ENCODE measurements around the gene GABPB1. TPM values are rescaled to one million over a fixed set of nuclear protein-coding genes. Genes with fewer than 3 reads are reported as not detected.
"Not testable (repeated sequence)": the region's sequence is repeated elsewhere in the genome, so short reads cannot be mapped to it uniquely, and the experiment has no call there.

GABPB1 gene
- total RNA-seq (ENCODE audit: low replicate concordance) = 56.7 and 77.7 TPM in 2 replicates

DNA sequence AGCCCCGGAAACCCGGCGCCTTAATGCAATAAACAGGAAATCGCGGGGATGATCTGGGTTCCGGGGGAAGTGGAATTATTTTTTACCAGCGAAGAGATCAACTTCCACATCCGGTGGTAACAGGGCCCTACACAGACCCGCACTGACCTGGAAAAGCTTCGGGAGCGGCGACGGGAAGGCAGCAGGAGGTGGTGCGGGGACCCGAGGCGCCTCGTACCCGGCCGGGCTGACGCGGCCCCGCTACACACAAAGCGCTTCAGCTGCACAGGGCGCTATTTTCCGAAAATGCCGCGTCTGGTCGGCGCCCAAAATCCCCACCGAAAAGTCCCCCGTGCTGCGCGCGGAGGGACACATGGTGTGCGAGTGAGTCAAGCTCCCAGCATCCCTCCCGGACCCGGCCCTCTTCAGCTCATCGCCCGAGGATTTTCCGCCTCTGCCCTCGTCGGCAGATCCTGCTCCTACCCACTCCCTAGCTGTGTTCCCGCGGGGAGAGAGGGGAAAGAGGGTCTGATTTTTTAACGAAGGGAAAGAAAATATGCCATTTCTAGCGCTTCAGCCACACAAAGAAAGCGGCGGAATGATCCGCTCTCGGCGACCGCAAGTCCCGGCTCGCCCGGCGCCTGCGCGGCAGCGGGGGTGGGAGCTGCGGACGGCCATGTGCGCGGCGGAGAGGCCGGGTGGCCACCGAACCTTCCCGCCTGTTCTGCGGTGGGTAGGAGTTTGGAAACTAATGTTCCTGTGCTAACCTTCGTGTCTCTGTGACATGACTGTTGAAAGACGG, at the start of gene GABPB1:
Gene GABPB1, minus strand, starts transcription at position 361 of the 781 bp plus-strand sequence. CDS start 45,400 bp downstream, outside the sequence.
- Mint-ChIP-seq H3K9me3 (no peaks in the 10 kb centered on the region), H3K36me3 (peaks cover 32% of the 10 kb centered on the region), H3K4me1 (peaks cover 42% of the 10 kb centered on the region), H3K27ac (peak within 1 kb of the TSS; percentile 100), H3K27me3 (ENCODE audit: insufficient read depth, low read depth) (peaks cover 5% of the 10 kb centered on the region), H3K4me3 (peak within 1 kb of the TSS; percentile 99)
- peaks cover 30% of the 10 kb centered on the region for H3K4me1 ChIP-seq
- no peaks in the 10 kb centered on the region for H3K9me3 ChIP-seq (ENCODE audit: low read depth)
- H3K27ac ChIP-seq = peak within 1 kb of the TSS; percentile 99
- peak within 1 kb of the TSS; percentile 94 for H3K4me3 ChIP-seq
- H2AFZ ChIP-seq (replicated peaks) = peak within 1 kb of the TSS; percentile 90
- peaks cover 21% of the 10 kb centered on the region for H3F3A ChIP-seq (ENCODE audit: low read depth)
- peak within 1 kb of the TSS; percentile 83 for H3K4me2 ChIP-seq
- DNase-seq (ENCODE audit: low spot score) = peak; percentile 95
- H3K36me3 ChIP-seq = no peaks in the 10 kb centered on the region
- H3K79me2 ChIP-seq (ENCODE audit: low read depth) = peaks cover 98% of the 10 kb centered on the region
- peaks cover 34% of the 10 kb centered on the region for H4K20me1 ChIP-seq (ENCODE audit: low read depth)
- TF ChIP-seq EZH2 (IDR thresholded peaks at IDR 0.05) = peak; percentile 53
- no peak for TF ChIP-seq EZH2phosphoT487 (IDR thresholded peaks at IDR 0.05)
- TF ChIP-seq, protein P1, sequence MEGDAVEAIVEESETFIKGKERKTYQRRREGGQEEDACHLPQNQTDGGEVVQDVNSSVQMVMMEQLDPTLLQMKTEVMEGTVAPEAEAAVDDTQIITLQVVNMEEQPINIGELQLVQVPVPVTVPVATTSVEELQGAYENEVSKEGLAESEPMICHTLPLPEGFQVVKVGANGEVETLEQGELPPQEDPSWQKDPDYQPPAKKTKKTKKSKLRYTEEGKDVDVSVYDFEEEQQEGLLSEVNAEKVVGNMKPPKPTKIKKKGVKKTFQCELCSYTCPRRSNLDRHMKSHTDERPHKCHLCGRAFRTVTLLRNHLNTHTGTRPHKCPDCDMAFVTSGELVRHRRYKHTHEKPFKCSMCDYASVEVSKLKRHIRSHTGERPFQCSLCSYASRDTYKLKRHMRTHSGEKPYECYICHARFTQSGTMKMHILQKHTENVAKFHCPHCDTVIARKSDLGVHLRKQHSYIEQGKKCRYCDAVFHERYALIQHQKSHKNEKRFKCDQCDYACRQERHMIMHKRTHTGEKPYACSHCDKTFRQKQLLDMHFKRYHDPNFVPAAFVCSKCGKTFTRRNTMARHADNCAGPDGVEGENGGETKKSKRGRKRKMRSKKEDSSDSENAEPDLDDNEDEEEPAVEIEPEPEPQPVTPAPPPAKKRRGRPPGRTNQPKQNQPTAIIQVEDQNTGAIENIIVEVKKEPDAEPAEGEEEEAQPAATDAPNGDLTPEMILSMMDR (IDR thresholded peaks at IDR 0.05) = no peak
- no peaks in the 10 kb centered on the region for H3K27me3 ChIP-seq
- peak within 1 kb of the TSS; percentile 99 for H3K9ac ChIP-seq

DNA sequence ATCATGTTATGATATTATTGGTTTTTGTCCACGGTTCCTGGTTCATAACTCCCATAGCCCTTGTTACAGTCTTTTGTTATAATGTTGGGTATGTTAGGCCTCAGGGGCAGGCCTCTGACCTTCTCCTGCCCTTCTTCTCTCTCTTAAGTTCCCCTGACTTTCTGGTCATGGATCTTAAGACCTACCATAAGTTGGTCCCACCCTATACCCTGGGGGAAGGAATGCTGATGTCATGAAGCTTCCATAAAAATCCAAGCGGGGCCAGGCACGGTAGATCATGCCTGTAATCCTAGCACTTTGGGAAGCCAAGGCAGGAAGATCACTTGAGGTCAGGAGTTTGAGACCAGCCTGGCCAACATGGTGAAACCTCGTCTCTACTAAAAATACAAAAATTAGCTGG, 36.6 kb upstream of the GABPB1 start:
- not testable (repeated sequence) for H3K27me3 Mint-ChIP-seq (ENCODE audit: insufficient read depth, low read depth); H3K4me1 ChIP-seq; H3K36me3 Mint-ChIP-seq; H4K20me1 ChIP-seq (ENCODE audit: low read depth); H3K27ac ChIP-seq; H3K4me3 Mint-ChIP-seq; H3K9ac ChIP-seq; DNase-seq (ENCODE audit: low spot score); H3K36me3 ChIP-seq; H3K4me3 ChIP-seq; H3K27ac Mint-ChIP-seq; H2AFZ ChIP-seq (replicated peaks); H3K4me1 Mint-ChIP-seq; H3K9me3 Mint-ChIP-seq; H3K27me3 ChIP-seq; H3K79me2 ChIP-seq (ENCODE audit: low read depth); H3K4me2 ChIP-seq; H3K9me3 ChIP-seq (ENCODE audit: low read depth); H3F3A ChIP-seq (ENCODE audit: low read depth)

DNA sequence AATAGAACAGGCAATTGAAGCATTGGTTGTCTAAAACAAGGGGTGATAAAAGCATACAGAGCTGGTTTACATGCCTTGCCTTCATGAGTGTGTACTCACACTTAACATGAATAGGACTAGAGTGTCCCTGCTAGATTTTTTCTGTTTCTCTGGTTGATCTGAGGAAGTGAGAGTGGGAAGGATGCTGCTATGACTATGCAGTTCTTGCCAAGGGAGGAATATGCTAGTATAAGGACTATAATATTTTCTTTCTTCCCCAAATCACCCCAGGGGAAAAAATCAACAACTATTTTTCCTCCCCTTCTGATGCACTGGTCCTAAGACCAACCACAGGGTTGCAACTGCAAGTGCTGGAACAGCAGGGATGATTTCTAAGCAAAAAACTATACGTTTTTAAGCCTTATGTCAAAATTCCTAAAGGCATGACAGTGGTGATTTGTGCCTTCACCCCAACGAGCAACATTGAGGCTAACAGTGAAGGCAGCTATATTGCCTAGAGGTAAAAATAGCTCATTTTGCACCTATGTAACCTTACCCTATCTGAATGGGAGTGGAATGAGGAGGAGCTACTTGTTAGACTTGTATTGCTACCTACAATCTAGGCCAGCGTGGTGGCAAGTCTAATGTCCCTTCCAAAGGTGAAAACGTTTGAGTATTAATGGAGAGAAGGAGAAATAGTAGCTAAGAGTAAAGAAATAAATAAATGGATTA, 35.7 kb upstream of the GABPB1 start:
- Histone ChIP-seq H3K27ac (no peak overlapping the region), H3F3A (ENCODE audit: low read depth) (no peaks in the 10 kb centered on the region), H4K20me1 (ENCODE audit: low read depth) (no peaks in the 10 kb centered on the region), H3K79me2 (ENCODE audit: low read depth) (no peaks in the 10 kb centered on the region), H3K4me1 (no peaks in the 10 kb centered on the region), H2AFZ (replicated peaks) (no peak overlapping the region), H3K9ac (no peak overlapping the region), H3K4me3 (no peak overlapping the region), H3K36me3 (no peaks in the 10 kb centered on the region), H3K27me3 (no peaks in the 10 kb centered on the region), H3K4me2 (no peak overlapping the region), H3K9me3 (ENCODE audit: low read depth) (no peaks in the 10 kb centered on the region)
- H3K36me3 Mint-ChIP-seq = no peaks in the 10 kb centered on the region
- H3K27ac Mint-ChIP-seq = no peak overlapping the region
- no peaks in the 10 kb centered on the region for H3K4me1 Mint-ChIP-seq
- TF ChIP-seq, protein P1 (IDR thresholded peaks at IDR 0.05) = no peak
- TF ChIP-seq EZH2 (IDR thresholded peaks at IDR 0.05) (no peak), EZH2phosphoT487 (IDR thresholded peaks at IDR 0.05) (no peak)
- no peaks in the 10 kb centered on the region for H3K9me3 Mint-ChIP-seq
- DNase-seq (ENCODE audit: low spot score) = no peak
- H3K4me3 Mint-ChIP-seq = no peak overlapping the region
- peaks cover 3% of the 10 kb centered on the region for H3K27me3 Mint-ChIP-seq (ENCODE audit: insufficient read depth, low read depth)

DNA sequence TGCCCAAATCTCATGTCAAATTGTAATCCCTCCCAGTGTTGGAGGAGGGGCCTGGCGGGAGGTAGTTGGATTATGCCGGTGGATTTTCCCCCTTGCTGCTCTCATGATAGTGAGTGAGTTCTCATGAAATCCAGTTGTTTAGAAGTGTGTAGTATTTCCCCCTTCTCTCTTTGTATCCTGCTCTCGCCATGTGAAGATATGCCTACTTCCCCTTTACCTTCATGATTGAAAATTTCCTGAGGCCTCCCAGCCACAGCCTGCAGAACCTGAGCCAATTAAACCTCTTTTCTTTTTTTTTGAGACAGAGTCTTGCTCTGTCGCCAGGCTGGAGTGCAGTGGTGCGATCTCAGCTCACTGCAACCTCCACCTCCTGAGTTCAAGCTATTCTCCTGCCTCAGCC, 27.4 kb upstream of the GABPB1 start:
- DNase-seq (ENCODE audit: low spot score); H3K4me1 ChIP-seq; H3K36me3 ChIP-seq; H3K27ac Mint-ChIP-seq; H3K27ac ChIP-seq; H4K20me1 ChIP-seq (ENCODE audit: low read depth); H3K4me3 ChIP-seq; H3K79me2 ChIP-seq (ENCODE audit: low read depth); H3K9ac ChIP-seq; H3K4me1 Mint-ChIP-seq; H3K27me3 Mint-ChIP-seq (ENCODE audit: insufficient read depth, low read depth); H3K9me3 Mint-ChIP-seq; H3K36me3 Mint-ChIP-seq; H2AFZ ChIP-seq (replicated peaks); H3K4me2 ChIP-seq; H3K27me3 ChIP-seq; H3K9me3 ChIP-seq (ENCODE audit: low read depth); H3F3A ChIP-seq (ENCODE audit: low read depth); H3K4me3 Mint-ChIP-seq: not testable (repeated sequence)
